ENCODE results near the gene CACNG4. TPM values are rescaled to one million over a fixed set of nuclear protein-coding genes. Genes with fewer than 3 reads are reported as not detected.

CACNG4 gene
- total RNA-seq, 2 experiments from 2014 or later: not detected

- Histone ChIP-seq H3K4me1 (ENCODE audit: insufficient read depth, low read length, poor library complexity, severe bottlenecking) (no peaks in the 10 kb centered on the region), H3K9me2 (ENCODE audit: insufficient read depth, low read length) (no peaks in the 10 kb centered on the region), H3K36me3 (ENCODE audit: insufficient read depth, low read length) (no peaks in the 10 kb centered on the region), H3K9me3 (ENCODE audit: low read length) (no peaks in the 10 kb centered on the region), H2AFZ (ENCODE audit: low read length) (no peak overlapping the region), H4K20me1 (ENCODE audit: insufficient read depth, low read length) (no peaks in the 10 kb centered on the region), H3K4me2 (ENCODE audit: low read length) (no peak overlapping the region), H3K4me3 (ENCODE audit: low read depth, low read length, poor library complexity, severe bottlenecking) (no peak overlapping the region), H3K27ac (ENCODE audit: low read depth, low read length, poor library complexity, severe bottlenecking) (no peak overlapping the region), H3K79me2 (ENCODE audit: insufficient read depth, low read depth, low read length) (no peaks in the 10 kb centered on the region)
- BruUV-seq (replicated peaks): no TSS peak
- no peak for DNase-seq (ENCODE audit: low spot score)
- TF ChIP-seq CTCF (conservative IDR thresholded peaks at IDR 0.05; ENCODE audit: low read length) (no peak), EZH2phosphoT487 (IDR thresholded peaks at IDR 0.05; ENCODE audit: borderline replicate concordance, low read depth, low read length) (no peak)
- ChIA-PET POLR2A (no interaction called here), CTCF (ENCODE audit: unreplicated experiment) (no interaction called here)
- intact Hi-C loops (cut with micrococcal nuclease; ENCODE audit: unreplicated experiment): no loop called here
Observed at GRCh38 chr17:66920435-66920834, 44.1 kb upstream of the CACNG4 start.

- intact Hi-C loops (cut with micrococcal nuclease; ENCODE audit: unreplicated experiment): no loop called here
- H2AFZ ChIP-seq (ENCODE audit: low read length): no peak overlapping the region
Observed at GRCh38 chr17:66920950-66921349, 43.6 kb upstream of the CACNG4 start.

GRCh38 chr17:66923886-66924285, 40.6 kb upstream of the CACNG4 start:
- Histone ChIP-seq H3K4me1 (ENCODE audit: insufficient read depth, low read length, poor library complexity, severe bottlenecking) (no peaks in the 10 kb centered on the region), H3K4me3 (ENCODE audit: low read depth, low read length, poor library complexity, severe bottlenecking) (no peak overlapping the region), H4K20me1 (ENCODE audit: insufficient read depth, low read length) (no peaks in the 10 kb centered on the region), H2AFZ (ENCODE audit: low read length) (no peak overlapping the region), H3K9me2 (ENCODE audit: insufficient read depth, low read length) (no peaks in the 10 kb centered on the region), H3K9me3 (ENCODE audit: low read length) (no peaks in the 10 kb centered on the region), H3K36me3 (ENCODE audit: insufficient read depth, low read length) (no peaks in the 10 kb centered on the region), H3K27ac (ENCODE audit: low read depth, low read length, poor library complexity, severe bottlenecking) (no peak overlapping the region), H3K4me2 (ENCODE audit: low read length) (no peak overlapping the region), H3K79me2 (ENCODE audit: insufficient read depth, low read depth, low read length) (no peaks in the 10 kb centered on the region)
- ChIA-PET CTCF (ENCODE audit: unreplicated experiment) (no interaction called here), POLR2A (no interaction called here)
- no peak for DNase-seq (ENCODE audit: low spot score)
- BruUV-seq (replicated peaks): no TSS peak
- intact Hi-C loops (cut with micrococcal nuclease; ENCODE audit: unreplicated experiment): no loop called here
- no peak for TF ChIP-seq EZH2phosphoT487 (IDR thresholded peaks at IDR 0.05; ENCODE audit: borderline replicate concordance, low read depth, low read length)
- no peak for TF ChIP-seq CTCF (conservative IDR thresholded peaks at IDR 0.05; ENCODE audit: low read length)

More at GRCh38 chr17:66920950-66921349, 43.6 kb upstream of the CACNG4 start:
- no peaks in the 10 kb centered on the region for H3K9me2 ChIP-seq (ENCODE audit: insufficient read depth, low read length)
- no TSS peak for BruUV-seq (replicated peaks)
- ChIA-PET CTCF (ENCODE audit: unreplicated experiment) (no interaction called here), POLR2A (no interaction called here)
- H3K4me2 ChIP-seq (ENCODE audit: low read length): no peak overlapping the region
- no peak overlapping the region for H3K4me3 ChIP-seq (ENCODE audit: low read depth, low read length, poor library complexity, severe bottlenecking)
- no peak for DNase-seq (ENCODE audit: low spot score)
- no peaks in the 10 kb centered on the region for H3K4me1 ChIP-seq (ENCODE audit: insufficient read depth, low read length, poor library complexity, severe bottlenecking)
- no peak for TF ChIP-seq EZH2phosphoT487 (IDR thresholded peaks at IDR 0.05; ENCODE audit: borderline replicate concordance, low read depth, low read length)
- no peak for TF ChIP-seq CTCF (conservative IDR thresholded peaks at IDR 0.05; ENCODE audit: low read length)
- no peaks in the 10 kb centered on the region for H4K20me1 ChIP-seq (ENCODE audit: insufficient read depth, low read length)
- H3K9me3 ChIP-seq (ENCODE audit: low read length): no peaks in the 10 kb centered on the region
- no peaks in the 10 kb centered on the region for H3K36me3 ChIP-seq (ENCODE audit: insufficient read depth, low read length)
- H3K79me2 ChIP-seq (ENCODE audit: insufficient read depth, low read depth, low read length): no peaks in the 10 kb centered on the region
- no peak overlapping the region for H3K27ac ChIP-seq (ENCODE audit: low read depth, low read length, poor library complexity, severe bottlenecking)
